Neural cell (in vitro differentiated cells): ENCODE measurements around the gene TXLNG. TPM values are rescaled to one million over a fixed set of nuclear protein-coding genes. Genes with fewer than 3 reads are reported as not detected.

Source experiments
- H2AFZ ChIP-seq: fragments of 200-600, 300-800 bp; sonication (generic), shearing (Covaris generic); 2 replicates; pipeline ENCODE4 v1.6.0; 2014; ENCODE audit warnings: low read depth, mild to moderate bottlenecking, antibody characterized with exemption, low read length, moderate library complexity
- H3F3A ChIP-seq: fragments of 200-600 bp; shearing (Covaris generic); 2 replicates; pipeline ENCODE4 v1.6.1; 2016; ENCODE audit warnings: mild to moderate bottlenecking, moderate library complexity, mixed read lengths, antibody characterized with exemption, low read length; ENCODE audit not compliant: insufficient read depth, poor library complexity, severe bottlenecking
- H3K27ac ChIP-seq: fragments of 200-600, 300-800 bp; sonication (generic), shearing (Covaris generic); 2 replicates; pipeline ENCODE4 v1.5.1; 2014; ENCODE audit warnings: mild to moderate bottlenecking, low read length, moderate library complexity
- H3K27me3 ChIP-seq: fragments of 300-800, 200-600 bp; sonication (generic), shearing (Covaris generic); 2 replicates; pipeline ENCODE4 v1.6.0; 2014; ENCODE audit warnings: mild to moderate bottlenecking, low read depth, low read length, moderate library complexity; ENCODE audit not compliant: insufficient read depth
- H3K36me3 ChIP-seq: fragments of 300-800, 200-600 bp; sonication (generic), shearing (Covaris generic); 2 replicates; pipeline ENCODE4 v1.5.1; 2014; ENCODE audit warnings: mild to moderate bottlenecking, antibody characterized with exemption, low read length, moderate library complexity; ENCODE audit not compliant: insufficient read depth
- H3K4me2 ChIP-seq: fragments of 300-800, 200-600 bp; sonication (generic), shearing (Covaris generic); 2 replicates; pipeline ENCODE4 v1.6.0; 2014; ENCODE audit warnings: mild to moderate bottlenecking, low read length
- H3K4me3 ChIP-seq: fragments of 300-800, 200-600 bp; sonication (generic), shearing (Covaris generic); 2 replicates; pipeline ENCODE4 v1.5.1; 2014; ENCODE audit warnings: mild to moderate bottlenecking, low read length, moderate library complexity
- H3K79me2 ChIP-seq: fragments of 200-600 bp; shearing (Covaris generic); replicated peaks from 2 replicates; pipeline ENCODE4 v1.6.0; 2014; ENCODE audit warnings: mild to moderate bottlenecking, low read length, moderate library complexity; ENCODE audit not compliant: insufficient read depth
- H3K9ac ChIP-seq: fragments of 300-800, 200-600 bp; sonication (generic), shearing (Covaris generic); 2 replicates; pipeline ENCODE4 v1.6.1; 2016; ENCODE audit warnings: mild to moderate bottlenecking, low read length, mixed read lengths
- H3K9me2 ChIP-seq: fragments of 200-600 bp; shearing (Covaris generic); 2 replicates; pipeline ENCODE4 v1.6.1; 2016; ENCODE audit warnings: mild to moderate bottlenecking, low read length, mixed read lengths; ENCODE audit not compliant: insufficient read depth
- H3K9me3 ChIP-seq: fragments of 200-600, 300-800 bp; sonication (generic), shearing (Covaris generic); 2 replicates; pipeline ENCODE4 v1.6.1; 2016; ENCODE audit warnings: mild to moderate bottlenecking, mixed run types, low read length, moderate library complexity, mixed read lengths
- H4K20me1 ChIP-seq: fragments of 200-600 bp; shearing (Covaris generic); 2 replicates; pipeline ENCODE4 v1.6.1; 2016; ENCODE audit warnings: mild to moderate bottlenecking, mixed run types; ENCODE audit not compliant: insufficient read depth
- EP300 ChIP-seq: fragments of 450-650 bp; conservative IDR thresholded peaks from 2 replicates; pipeline ENCODE4 v1.6.1; 2014; ENCODE audit warnings: antibody characterized with exemption, mild to moderate bottlenecking, moderate library complexity; ENCODE audit not compliant: poor library complexity, severe bottlenecking
- EZH2 ChIP-seq: fragments of 200-600, 300-800 bp; shearing (Covaris generic), sonication (generic); IDR thresholded peaks from 2 replicates; pipeline ENCODE4 v1.6.1; 2014; ENCODE audit warnings: antibody characterized with exemption, low read length, borderline replicate concordance, mild to moderate bottlenecking; ENCODE audit not compliant: insufficient read depth, poor library complexity, severe bottlenecking
- MXI1 ChIP-seq: fragments of 450-650 bp; conservative IDR thresholded peaks from 2 replicates; pipeline ENCODE4 v1.6.1; 2014; ENCODE audit warnings: antibody characterized with exemption, mild to moderate bottlenecking; ENCODE audit not compliant: poor library complexity, severe bottlenecking
- POLR2AphosphoS5 ChIP-seq: IDR thresholded peaks from 2 replicates; pipeline ENCODE4 v1.6.1; 2012
- RAD21 ChIP-seq: fragments of 450-650 bp; conservative IDR thresholded peaks from 2 replicates; pipeline ENCODE4 v1.6.1; 2014; ENCODE audit warnings: antibody characterized with exemption, mild to moderate bottlenecking, moderate library complexity
- SMC3 ChIP-seq: fragments of 450-650 bp; conservative IDR thresholded peaks from 2 replicates; pipeline ENCODE4 v1.6.1; 2014; ENCODE audit warnings: antibody characterized with exemption, mild to moderate bottlenecking, moderate library complexity; ENCODE audit not compliant: poor library complexity
- TAF1 ChIP-seq: IDR thresholded peaks from 2 replicates; pipeline ENCODE4 v1.6.1; 2012; ENCODE audit warnings: low read depth
- polyA plus RNA-seq: library from polyadenylated mRNA; depleted of rRNA; stranded (reverse); fragments of >200 nt; gene quantifications from 2 replicates; pipeline ENCODE4 v1.2.3, GENCODE V29; 2014
- TF ChIP-seq, protein P1 (sequence below): fragments of 450-650 bp; IDR thresholded peaks from 2 replicates; pipeline ENCODE4 v1.5.1; 2014; ENCODE audit warnings: antibody characterized with exemption, mild to moderate bottlenecking, moderate library complexity; ENCODE audit not compliant: poor library complexity, severe bottlenecking
- TF ChIP-seq, protein P2 (sequence below): IDR thresholded peaks from 2 replicates; pipeline ENCODE4 v1.6.1; 2012; ENCODE audit warnings: borderline replicate concordance

TXLNG gene
- polyA plus RNA-seq, 1 donor from 2014 or later = 24.2 TPM

DNA sequence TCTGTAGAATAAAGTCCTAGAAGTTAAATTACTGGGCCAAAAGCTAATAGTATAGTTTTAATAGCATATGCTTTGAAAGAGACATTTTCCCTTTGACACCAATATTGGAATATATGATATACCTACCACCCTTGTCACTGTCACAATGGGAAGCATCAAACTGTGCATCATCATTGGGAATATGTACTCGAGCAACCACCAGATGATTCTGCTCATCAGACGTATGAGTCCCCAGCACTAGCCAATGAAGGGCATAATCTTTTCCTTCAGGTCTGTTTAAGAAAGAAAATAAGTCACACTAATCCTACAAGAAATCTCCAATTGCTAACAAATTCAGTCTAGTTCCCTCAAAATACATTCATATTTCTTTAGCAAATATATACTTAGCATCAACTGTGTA is 76.6 kb downstream of the TXLNG start:
- peaks cover 28% of the 10 kb centered on the region for H3K79me2 ChIP-seq
- no peaks in the 10 kb centered on the region for H3K36me3 ChIP-seq
- no peak overlapping the region for H3K27ac ChIP-seq
- no peak overlapping the region for H2AFZ ChIP-seq
- H3K9me2 ChIP-seq = no peaks in the 10 kb centered on the region
- no peaks in the 10 kb centered on the region for H3K27me3 ChIP-seq
- no peak for TF ChIP-seq EP300
- no peak for TF ChIP-seq POLR2AphosphoS5
- no peak for TF ChIP-seq RAD21
- TF ChIP-seq, protein P1, sequence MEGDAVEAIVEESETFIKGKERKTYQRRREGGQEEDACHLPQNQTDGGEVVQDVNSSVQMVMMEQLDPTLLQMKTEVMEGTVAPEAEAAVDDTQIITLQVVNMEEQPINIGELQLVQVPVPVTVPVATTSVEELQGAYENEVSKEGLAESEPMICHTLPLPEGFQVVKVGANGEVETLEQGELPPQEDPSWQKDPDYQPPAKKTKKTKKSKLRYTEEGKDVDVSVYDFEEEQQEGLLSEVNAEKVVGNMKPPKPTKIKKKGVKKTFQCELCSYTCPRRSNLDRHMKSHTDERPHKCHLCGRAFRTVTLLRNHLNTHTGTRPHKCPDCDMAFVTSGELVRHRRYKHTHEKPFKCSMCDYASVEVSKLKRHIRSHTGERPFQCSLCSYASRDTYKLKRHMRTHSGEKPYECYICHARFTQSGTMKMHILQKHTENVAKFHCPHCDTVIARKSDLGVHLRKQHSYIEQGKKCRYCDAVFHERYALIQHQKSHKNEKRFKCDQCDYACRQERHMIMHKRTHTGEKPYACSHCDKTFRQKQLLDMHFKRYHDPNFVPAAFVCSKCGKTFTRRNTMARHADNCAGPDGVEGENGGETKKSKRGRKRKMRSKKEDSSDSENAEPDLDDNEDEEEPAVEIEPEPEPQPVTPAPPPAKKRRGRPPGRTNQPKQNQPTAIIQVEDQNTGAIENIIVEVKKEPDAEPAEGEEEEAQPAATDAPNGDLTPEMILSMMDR = no peak
- TF ChIP-seq TAF1 = no peak
- no peaks in the 10 kb centered on the region for H3F3A ChIP-seq
- H3K9ac ChIP-seq = no peak overlapping the region
- H4K20me1 ChIP-seq = no peaks in the 10 kb centered on the region
- H3K4me2 ChIP-seq = no peak overlapping the region
- H3K9me3 ChIP-seq = no peaks in the 10 kb centered on the region
- no peak overlapping the region for H3K4me3 ChIP-seq

DNA sequence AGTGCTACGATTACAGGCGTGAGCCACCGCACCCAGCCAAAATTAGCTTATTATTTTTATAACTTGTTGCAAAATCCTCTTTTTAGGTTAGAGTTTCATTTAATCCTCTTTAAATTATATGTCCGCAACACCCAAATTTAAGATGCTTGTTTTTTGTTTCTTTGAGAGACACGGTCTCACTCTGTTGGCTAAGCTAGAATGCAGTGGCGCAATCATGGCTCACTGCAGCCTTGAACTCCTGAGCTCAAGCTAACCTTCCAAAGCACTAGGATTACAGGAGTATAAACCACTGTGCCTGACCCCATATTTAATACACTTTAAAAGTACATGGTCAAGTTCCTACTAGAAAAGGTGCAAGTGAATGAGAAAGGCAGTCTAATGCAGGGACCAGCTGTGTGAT is 81.7 kb downstream of the TXLNG start:
- Histone ChIP-seq H3K27me3 (no peaks in the 10 kb centered on the region), H3K4me3 (peak overlapping the region; percentile 73), H3F3A (no peaks in the 10 kb centered on the region), H3K9me3 (no peaks in the 10 kb centered on the region), H3K9ac (no peak overlapping the region), H3K27ac (no peak overlapping the region), H4K20me1 (no peaks in the 10 kb centered on the region), H3K79me2 (peaks cover 33% of the 10 kb centered on the region), H2AFZ (no peak overlapping the region), H3K9me2 (no peaks in the 10 kb centered on the region), H3K4me2 (peak overlapping the region; percentile 68), H3K36me3 (no peaks in the 10 kb centered on the region)
- no peak for TF ChIP-seq EP300
- no peak for TF ChIP-seq SMC3
- TF ChIP-seq, protein P2, sequence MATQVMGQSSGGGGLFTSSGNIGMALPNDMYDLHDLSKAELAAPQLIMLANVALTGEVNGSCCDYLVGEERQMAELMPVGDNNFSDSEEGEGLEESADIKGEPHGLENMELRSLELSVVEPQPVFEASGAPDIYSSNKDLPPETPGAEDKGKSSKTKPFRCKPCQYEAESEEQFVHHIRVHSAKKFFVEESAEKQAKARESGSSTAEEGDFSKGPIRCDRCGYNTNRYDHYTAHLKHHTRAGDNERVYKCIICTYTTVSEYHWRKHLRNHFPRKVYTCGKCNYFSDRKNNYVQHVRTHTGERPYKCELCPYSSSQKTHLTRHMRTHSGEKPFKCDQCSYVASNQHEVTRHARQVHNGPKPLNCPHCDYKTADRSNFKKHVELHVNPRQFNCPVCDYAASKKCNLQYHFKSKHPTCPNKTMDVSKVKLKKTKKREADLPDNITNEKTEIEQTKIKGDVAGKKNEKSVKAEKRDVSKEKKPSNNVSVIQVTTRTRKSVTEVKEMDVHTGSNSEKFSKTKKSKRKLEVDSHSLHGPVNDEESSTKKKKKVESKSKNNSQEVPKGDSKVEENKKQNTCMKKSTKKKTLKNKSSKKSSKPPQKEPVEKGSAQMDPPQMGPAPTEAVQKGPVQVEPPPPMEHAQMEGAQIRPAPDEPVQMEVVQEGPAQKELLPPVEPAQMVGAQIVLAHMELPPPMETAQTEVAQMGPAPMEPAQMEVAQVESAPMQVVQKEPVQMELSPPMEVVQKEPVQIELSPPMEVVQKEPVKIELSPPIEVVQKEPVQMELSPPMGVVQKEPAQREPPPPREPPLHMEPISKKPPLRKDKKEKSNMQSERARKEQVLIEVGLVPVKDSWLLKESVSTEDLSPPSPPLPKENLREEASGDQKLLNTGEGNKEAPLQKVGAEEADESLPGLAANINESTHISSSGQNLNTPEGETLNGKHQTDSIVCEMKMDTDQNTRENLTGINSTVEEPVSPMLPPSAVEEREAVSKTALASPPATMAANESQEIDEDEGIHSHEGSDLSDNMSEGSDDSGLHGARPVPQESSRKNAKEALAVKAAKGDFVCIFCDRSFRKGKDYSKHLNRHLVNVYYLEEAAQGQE = no peak
- TF ChIP-seq TAF1 = no peak
- TF ChIP-seq MXI1 = no peak
- no peak for TF ChIP-seq POLR2AphosphoS5
- no peak for TF ChIP-seq EZH2
- TF ChIP-seq RAD21 = no peak
- TF ChIP-seq, protein P1 = no peak
